Panc1 (cell line): ENCODE measurements around the gene SIGMAR1. TPM values are rescaled to one million over a fixed set of nuclear protein-coding genes. Genes with fewer than 3 reads are reported as not detected.

Experiments
- ATAC-seq: fragments of 200-7000 bp; cut with Tn5 transposase; 2 replicates; pipeline ENCODE4 v1.9.1; 2020; ENCODE audit warnings: mild to moderate bottlenecking, moderate library complexity
- BruUV-seq: library from RNA; stranded (reverse); fragments of 400-500 nt; replicated peaks from 2 replicates; lab custom pipeline; 2021; lab: Mats Ljungman, UMichigan
- CTCF ChIA-PET: fragments of 300-600 bp; sonication (Branson Sonifier 250); formaldehyde crosslinking; loops from one replicate; lab custom pipeline; 2022; ENCODE audit warnings: antibody characterized with exemption; lab: Charles Lee
- POLR2A ChIA-PET: fragments of 300-600 bp; sonication (Branson Sonifier 250); formaldehyde crosslinking; loops from one replicate; lab custom pipeline; 2022; ENCODE audit warnings: antibody characterized with exemption; lab: Charles Lee
- DNase-seq: peaks from one replicate; pipeline ENCODE4 v3.0.0-alpha.2; 2010; ENCODE audit warnings: low read depth, low spot score
- H3K27ac ChIP-seq: 2 replicates; pipeline ENCODE4 v1.5.1; 2011; ENCODE audit warnings: mild to moderate bottlenecking, low read length, inconsistent platforms
- H3K27me3 ChIP-seq: fragments of 200-500 bp; sonication (Bioruptor generic); 2 replicates; pipeline ENCODE4 v1.6.0; 2014; ENCODE audit warnings: low read length, inconsistent platforms; ENCODE audit not compliant: control insufficient read depth, insufficient read depth
- H3K36me3 ChIP-seq: fragments of 200-500 bp; sonication (Bioruptor generic); 2 replicates; pipeline ENCODE4 v1.5.1; 2014; ENCODE audit warnings: inconsistent platforms, mild to moderate bottlenecking, low read length, moderate library complexity; ENCODE audit not compliant: control insufficient read depth, insufficient read depth
- H3K4me1 ChIP-seq: 2 replicates; pipeline ENCODE4 v1.5.1; 2011; ENCODE audit warnings: inconsistent platforms, mild to moderate bottlenecking, low read length, moderate library complexity; ENCODE audit not compliant: control insufficient read depth, insufficient read depth
- H3K4me3 ChIP-seq, 2 experiments: 2 replicates each; pipeline ENCODE4 v1.5.1; 2011 to 2012; ENCODE audit warnings: low read depth in 2 of 2, low read length in 2 of 2, mild to moderate bottlenecking in 2 of 2, inconsistent platforms in 1 of 2, moderate library complexity in 1 of 2
- H3K9me3 ChIP-seq: fragments of 200-500 bp; sonication (Bioruptor generic); 2 replicates; pipeline ENCODE4 v1.5.1; 2014; ENCODE audit warnings: low read depth, mild to moderate bottlenecking, inconsistent platforms, low read length, moderate library complexity; ENCODE audit not compliant: control insufficient read depth, insufficient read depth
- CTCF ChIP-seq: fragments of 450-650 bp; IDR thresholded peaks from 2 replicates; pipeline ENCODE4 v1.5.1; 2017; ENCODE audit warnings: mild to moderate bottlenecking
- POLR2AphosphoS5 ChIP-seq: IDR thresholded peaks from 2 replicates; pipeline ENCODE4 v1.6.1; 2012; ENCODE audit warnings: mild to moderate bottlenecking, low read depth, low read length, moderate library complexity
- REST ChIP-seq, 2 experiments: IDR thresholded peaks; 2 replicates each; pipeline ENCODE4 v1.6.1; 2011 to 2012; ENCODE audit warnings: low read depth in 2 of 2, control low read depth in 1 of 2, low read length in 1 of 2, mild to moderate bottlenecking in 1 of 2, moderate library complexity in 1 of 2; ENCODE audit not compliant: insufficient read depth in 1 of 2
- SIN3A ChIP-seq: IDR thresholded peaks from 2 replicates; pipeline ENCODE4 v1.6.1; 2012; ENCODE audit warnings: low read depth, mild to moderate bottlenecking, low read length, moderate library complexity, borderline replicate concordance; ENCODE audit not compliant: insufficient read depth
- TCF7L2 ChIP-seq: IDR thresholded peaks from 2 replicates; pipeline ENCODE4 v1.6.1; 2011; ENCODE audit warnings: mild to moderate bottlenecking, low read depth, low read length, inconsistent platforms
- in situ Hi-C: cut with HindIII; loops from 2 replicates; pipeline ENCODE4 v1.10.0; 2016; ENCODE audit warnings: low sequenced_read_pairs, low pct_unique_long_range_greater_than_20kb
- intact Hi-C: fragments of 100-400 bp; cut with micrococcal nuclease; formaldehyde crosslinking; loops from one replicate; pipeline ENCODE4 v1.10.0; 2022; ENCODE audit not compliant: unreplicated experiment
- total RNA-seq: library from RNA; stranded (reverse); gene quantifications from one replicate; pipeline ENCODE4 v1.2.1, GENCODE V29; 2021; ENCODE audit not compliant: unreplicated experiment

Gene SIGMAR1
- total RNA-seq, 1 experiment from 2014 or later: 131 TPM

- Histone ChIP-seq H3K4me3 (peak within 1 kb of the TSS; percentile 86 to 91), H3K27me3 (no peaks in the 10 kb centered on the region), H3K9me3 (no peaks in the 10 kb centered on the region), H3K36me3 (no peaks in the 10 kb centered on the region), H3K27ac (peak within 1 kb of the TSS; percentile 78), H3K4me1 (peaks cover 8% of the 10 kb centered on the region; the same call in 1 of the 2 replicates)
- TF ChIP-seq REST (IDR thresholded peaks at IDR 0.05; ENCODE audit: insufficient read depth in 1 of 2, low read depth in 2 of 2, low read length in 1 of 2): no peak
- TF ChIP-seq SIN3A: peak; percentile 85; the same call in 1 of the 2 replicates
- TF ChIP-seq TCF7L2: no peak
- peak; percentile 40; the same call in 1 of the 2 replicates for TF ChIP-seq POLR2AphosphoS5
- TF ChIP-seq CTCF: no peak
- in situ Hi-C loops: no loop called here
- TSS peak; percentile 71 for BruUV-seq
- intact Hi-C loops: no loop called here
- DNase-seq (no peak), ATAC-seq (peak; percentile 99)
- POLR2A ChIA-PET: interaction anchor here (0.6 to 1.0 kb wide), 3 partner anchors 9 to 440 kb away, joined by 4 to 6 read pairs (median 6); no protein-coding TSS in a partner anchor
- CTCF ChIA-PET: interaction anchor here (0.9 kb wide), 2 partner anchors 19 to 29 kb away, joined by 3 read pairs; no protein-coding TSS in a partner anchor
Measured at GRCh38 chr9:34620061-34620994, 17.3 kb downstream of the SIGMAR1 start, which contains the start of gene DCTN3. TSS of gene DCTN3 (minus strand) at chr9:34620495. CDS start at chr9:34620464, 31 bp downstream.

- H3K4me3 ChIP-seq: no peak overlapping the region
- in situ Hi-C loops (no loop called here), intact Hi-C loops (no loop called here)
- H3K36me3 ChIP-seq: no peaks in the 10 kb centered on the region
- CTCF ChIA-PET: interaction anchor here (1.5 kb wide), 1 partner anchor 11 kb away, joined by 4 read pairs; no protein-coding TSS in a partner anchor
- H3K27ac ChIP-seq: no peak overlapping the region
- no peaks in the 10 kb centered on the region for H3K9me3 ChIP-seq
- TF ChIP-seq CTCF: no peak
- TF ChIP-seq TCF7L2: no peak
- no peak for TF ChIP-seq SIN3A
- no peak for TF ChIP-seq REST (IDR thresholded peaks at IDR 0.05; ENCODE audit: insufficient read depth in 1 of 2, low read depth in 2 of 2, low read length in 1 of 2)
- TF ChIP-seq POLR2AphosphoS5: no peak
- DNase-seq: no peak
- POLR2A ChIA-PET: no interaction called here
- H3K27me3 ChIP-seq: no peaks in the 10 kb centered on the region
- ATAC-seq: no peak
- no TSS peak for BruUV-seq
- peaks cover 24% of the 10 kb centered on the region for H3K4me1 ChIP-seq
Measured at GRCh38 chr9:34615132-34615531, 22.5 kb downstream of the SIGMAR1 start.
